T-helper 9 cell (primary cell): Measurements from ENCODE around the gene REELD1.

Source experiments
- DNase-seq: peaks from one replicate; pipeline ENCODE4 v3.0.0-alpha.2; 2020

REELD1 gene

GRCh38 chr4:146229406-146229805, 15.1 kb downstream of the REELD1 start:
- DNase-seq = no peak

- no peak for DNase-seq
Observed at GRCh38 chr4:146232131-146232722, 17.9 kb downstream of the REELD1 start.

GRCh38 chr4:146235654-146236177, 21.4 kb downstream of the REELD1 start:
- no peak for DNase-seq

DNA sequence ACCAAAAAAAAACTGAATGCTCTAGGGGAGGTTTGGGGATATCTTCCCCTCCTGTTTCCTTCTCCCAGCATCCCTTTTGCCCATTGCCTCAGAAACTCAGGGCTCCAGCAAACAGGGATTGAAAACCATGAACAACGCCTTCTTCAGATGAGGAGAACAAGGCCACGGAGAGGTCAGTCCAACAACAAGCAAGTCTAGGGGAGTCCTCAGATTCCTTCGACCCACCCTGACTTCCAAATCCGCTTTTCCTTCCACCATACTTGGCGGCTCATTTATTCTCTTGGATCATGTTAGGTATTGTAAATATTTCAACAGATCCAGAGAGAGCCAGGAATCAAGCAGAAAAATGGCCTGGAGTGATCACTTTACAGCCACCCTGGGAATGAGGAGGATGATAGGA, 21.9 kb downstream of the REELD1 start:
- no peak for DNase-seq

DNA sequence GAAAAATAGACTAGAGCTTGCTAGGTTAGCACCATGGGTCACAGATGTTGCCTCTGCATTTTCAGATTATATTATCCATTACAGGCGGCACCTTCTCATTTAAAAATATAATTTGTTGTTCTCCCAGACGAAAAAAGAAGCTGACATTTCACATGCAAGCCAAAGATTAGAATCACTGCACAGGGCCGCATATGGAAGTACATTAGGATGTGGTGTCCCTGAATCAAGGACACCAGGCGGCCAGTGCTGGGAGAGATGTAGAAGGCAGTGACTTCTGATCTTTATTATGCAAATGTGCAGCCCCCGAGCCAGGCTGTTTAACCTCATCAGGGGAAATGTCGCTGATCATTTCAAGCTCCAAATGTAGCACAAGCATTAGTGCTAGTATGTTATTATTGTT, 22.8 kb downstream of the REELD1 start:
- DNase-seq = no peak

GRCh38 chr4:146238107-146238506, 23.8 kb downstream of the REELD1 start:
- no peak for DNase-seq

DNA sequence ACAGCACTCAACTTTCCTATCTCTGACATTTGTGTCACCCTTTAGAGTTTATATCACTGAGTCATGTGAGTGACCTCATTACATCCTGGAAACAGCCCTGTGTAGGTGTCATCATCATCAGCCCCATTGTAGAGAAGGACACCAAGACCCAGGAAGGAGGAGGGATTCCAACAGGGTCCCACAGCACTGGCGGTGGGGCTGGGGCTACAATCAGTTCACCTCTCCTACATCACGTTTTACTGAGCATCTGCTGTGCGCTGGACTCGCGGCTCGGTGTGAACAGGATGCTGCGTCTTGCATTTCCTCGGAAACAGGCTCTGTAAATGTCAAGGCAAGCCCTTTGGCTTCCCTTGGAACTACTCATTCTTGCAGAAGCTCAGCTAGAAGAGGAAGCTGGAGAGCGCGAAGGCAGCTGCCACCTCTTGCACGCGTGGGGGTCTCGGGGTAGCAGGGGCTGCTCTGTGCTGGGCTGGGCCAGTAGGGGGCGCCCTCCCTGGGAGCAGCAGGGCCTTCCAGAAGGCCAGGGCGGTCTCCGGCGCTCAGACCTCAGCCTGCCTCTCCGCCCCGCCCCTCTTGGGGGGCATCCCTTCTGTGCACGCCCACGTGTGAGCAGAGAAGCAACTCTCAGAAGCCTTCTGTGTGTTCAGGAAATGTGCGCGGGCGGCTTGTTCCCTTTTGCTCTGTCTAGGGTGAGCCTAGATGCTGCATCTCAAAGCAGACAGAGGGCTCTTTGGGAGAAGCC, 29.0 kb downstream of the REELD1 start:
- peak; percentile 32 for DNase-seq

DNA sequence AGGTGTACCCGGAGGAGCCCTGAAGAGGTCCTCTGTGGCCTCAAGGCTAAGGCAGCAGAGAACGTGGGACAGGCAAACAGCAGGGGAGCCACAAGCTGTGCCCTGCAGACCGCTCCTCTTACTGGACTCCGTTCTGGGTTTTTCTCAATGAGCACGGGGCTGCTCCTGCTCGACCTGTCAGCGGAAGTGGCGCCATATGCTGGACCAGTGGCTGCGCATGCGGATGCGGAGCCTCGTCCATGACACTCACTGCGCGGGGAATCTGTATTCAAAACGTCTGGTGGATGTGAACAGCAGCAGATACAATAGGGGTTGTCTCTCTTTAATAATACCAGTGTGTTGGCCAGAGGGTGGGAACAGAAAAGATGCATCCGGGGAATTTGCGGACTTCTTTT, 29.5 kb downstream of the REELD1 start:
- no peak for DNase-seq

DNA sequence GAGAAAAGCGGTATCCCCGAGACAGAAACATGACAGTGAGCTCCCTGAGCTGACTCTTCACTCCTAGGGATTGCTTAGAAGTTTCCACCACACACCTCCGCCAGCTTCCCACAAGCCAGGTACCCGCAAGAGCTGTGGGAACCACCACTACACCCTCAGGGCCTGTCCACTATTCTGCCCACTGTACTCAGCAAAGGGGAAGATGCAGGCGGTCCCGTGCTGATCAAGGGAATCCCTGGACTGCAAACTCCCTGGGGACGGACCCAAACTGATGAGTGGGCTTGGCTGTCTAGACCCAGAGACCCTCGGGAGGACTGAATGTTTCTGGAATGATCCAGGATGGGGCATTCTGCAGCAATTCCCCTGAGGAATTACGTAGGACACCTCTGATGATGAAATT, 30.2 kb downstream of the REELD1 start:
- DNase-seq = no peak

GRCh38 chr4:146245246-146245645, 30.9 kb downstream of the REELD1 start:
- DNase-seq = no peak

DNA sequence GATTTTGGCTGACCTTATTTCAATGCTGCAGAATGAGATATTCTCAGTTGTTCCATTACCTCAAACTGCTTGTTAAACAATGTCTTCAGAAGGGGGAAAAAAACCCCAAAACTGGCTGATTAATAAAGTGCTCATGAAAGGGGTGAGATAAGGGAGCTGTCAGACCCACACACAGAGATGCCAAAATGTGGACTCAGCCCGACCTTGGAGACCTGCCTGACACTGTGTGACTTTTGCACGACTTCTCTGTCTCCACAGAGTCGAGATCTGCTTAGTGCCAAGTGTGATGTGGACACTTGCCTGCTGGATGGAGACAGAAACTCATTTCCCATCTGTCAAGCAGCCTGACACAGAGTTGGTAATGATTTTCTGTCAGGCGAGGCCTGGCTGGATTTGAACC, 31.5 kb downstream of the REELD1 start:
- DNase-seq = no peak

DNA sequence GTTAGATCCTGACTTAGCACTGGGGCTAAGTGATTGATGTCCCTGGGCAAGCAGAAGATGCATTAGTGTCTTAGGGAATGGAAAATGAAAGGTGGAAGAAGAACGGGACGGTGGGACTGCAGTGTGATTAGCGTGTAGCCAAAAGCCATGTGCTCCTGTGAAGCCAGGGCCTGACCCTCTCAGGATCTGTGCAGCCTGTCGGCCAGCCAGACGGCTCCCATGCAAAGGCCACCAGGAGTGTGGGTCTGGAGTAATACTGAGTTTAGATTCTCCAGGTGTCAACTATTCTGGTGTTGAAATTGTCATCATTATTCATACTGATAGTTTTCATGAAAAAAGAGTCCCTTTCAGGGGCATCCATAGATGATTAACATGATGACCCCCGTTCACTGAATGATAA, 32.0 kb downstream of the REELD1 start:
- no peak for DNase-seq

DNA sequence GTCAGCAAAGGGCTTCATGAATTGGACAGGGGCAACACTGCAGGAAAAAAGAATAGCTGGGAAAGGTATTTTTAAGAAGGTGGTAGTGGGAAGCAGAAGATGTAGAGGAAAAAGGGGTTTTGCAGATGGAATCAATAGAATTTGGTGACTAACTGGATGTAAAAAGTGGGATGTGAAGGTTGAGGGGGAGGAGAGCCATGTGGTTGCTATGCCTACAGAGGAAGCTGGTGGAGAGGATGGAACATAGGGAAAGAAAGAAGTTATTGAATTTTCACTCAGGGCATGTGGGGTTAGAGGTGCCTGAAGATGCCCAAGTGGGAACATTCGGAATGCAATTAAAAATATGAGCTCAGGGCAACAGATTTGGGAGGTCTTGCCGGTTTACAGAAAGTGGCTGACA, 33.0 kb downstream of the REELD1 start:
- DNase-seq = no peak

DNA sequence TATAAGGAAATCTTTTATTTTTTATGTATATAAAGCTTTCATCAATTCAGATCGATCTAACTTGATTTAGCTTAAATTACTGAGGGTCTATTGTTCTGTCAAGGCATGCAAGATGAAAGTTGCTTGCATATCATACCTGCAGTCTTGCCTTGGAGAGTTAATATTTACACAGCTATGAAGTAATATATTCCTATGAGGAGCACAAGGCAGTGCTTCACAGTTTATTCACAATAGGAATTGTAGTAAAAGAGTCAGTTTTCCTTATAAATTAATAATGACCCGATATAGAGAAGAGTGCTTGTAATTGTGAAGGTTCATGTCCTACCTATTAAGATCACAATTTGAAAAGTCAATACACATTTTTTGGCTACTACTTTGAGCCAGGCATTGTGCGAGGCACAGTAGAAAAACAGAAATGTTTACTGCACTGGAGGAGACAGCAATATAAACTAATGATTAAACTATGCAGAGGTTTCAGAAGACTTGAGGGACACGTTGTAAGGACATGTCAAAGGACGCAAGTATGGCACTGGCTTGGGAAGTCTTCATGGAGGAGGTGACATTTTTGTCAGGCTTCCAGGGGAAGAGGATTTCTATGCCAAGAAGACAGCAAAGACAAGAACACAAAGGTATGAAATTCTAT, 38.8 kb downstream of the REELD1 start:
- DNase-seq = no peak

- no peak for DNase-seq
Observed at GRCh38 chr4:146255463-146255862, 41.1 kb downstream of the REELD1 start.

DNA sequence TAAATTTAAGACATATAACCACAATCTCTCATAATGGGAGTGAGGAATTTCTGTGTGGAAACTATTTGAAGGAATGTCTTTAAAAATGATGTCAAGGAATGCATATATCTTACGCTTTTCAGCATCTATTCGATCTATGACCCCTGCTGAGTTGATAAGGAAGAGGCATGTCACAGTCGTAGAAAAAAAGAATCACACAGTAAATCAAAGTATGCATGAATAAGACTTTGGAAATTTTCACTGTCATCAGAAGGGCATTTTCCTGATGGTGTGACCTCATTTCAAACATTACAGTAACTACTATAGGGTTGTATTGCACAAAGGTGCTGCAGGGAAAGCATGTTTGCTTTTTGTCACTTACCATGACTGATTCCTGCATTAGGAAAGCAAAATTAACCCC, 41.5 kb downstream of the REELD1 start:
- no peak for DNase-seq

GRCh38 chr4:146256328-146256727, 42.0 kb downstream of the REELD1 start:
- no peak for DNase-seq

DNA sequence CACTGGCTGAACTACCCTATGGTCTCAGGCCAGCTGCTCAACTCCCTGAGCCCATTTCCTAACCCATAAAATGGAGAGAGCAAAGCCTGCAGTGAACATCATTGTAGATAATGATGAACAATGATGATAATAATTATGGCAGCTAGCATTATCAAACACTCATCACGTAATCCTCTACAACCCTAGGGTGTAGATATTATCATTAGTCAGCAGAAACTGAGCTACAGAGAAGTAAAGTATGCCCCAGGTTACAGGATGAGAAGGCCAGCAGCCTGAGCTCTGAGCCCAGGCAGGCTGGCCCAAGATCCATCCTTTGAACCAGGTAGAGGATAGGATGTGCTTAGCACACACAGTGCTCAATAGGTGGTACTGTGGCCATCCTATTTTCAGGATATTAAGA, 43.2 kb downstream of the REELD1 start:
- no peak for DNase-seq

GRCh38 chr4:146260521-146260920, 46.2 kb downstream of the REELD1 start:
- no peak for DNase-seq

GRCh38 chr4:146261041-146261440, 46.7 kb downstream of the REELD1 start:
- no peak for DNase-seq

GRCh38 chr4:146263793-146264192, 49.5 kb downstream of the REELD1 start:
- DNase-seq = no peak

DNA sequence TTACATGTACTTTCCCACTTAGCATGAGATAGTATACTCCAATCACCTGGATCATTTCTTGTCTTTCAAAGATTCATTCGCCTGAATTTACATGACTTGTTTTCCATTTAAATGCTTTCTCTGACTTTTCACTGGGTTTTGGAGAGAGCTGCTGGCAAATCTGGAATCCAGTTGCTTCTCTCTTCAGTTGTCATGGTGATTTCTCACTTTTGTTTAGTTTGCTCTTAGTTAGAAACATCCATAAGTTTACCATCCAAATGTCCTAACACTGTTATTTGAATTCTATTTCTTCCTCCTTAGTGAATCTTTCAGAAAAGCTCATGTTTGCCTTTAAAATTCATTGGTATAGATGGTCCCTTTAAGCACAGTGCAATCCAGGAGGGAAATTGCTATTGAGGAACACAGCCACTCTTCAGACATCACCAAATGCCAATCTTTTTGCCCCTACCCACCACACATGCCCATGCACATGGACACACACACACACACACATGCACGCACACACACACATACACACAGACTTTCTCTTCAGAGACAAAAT, 51.7 kb downstream of the REELD1 start:
- no peak for DNase-seq

GRCh38 chr4:146267826-146268225, 53.5 kb downstream of the REELD1 start:
- no peak for DNase-seq

- no peak for DNase-seq
Observed at GRCh38 chr4:146269228-146269653, 54.9 kb downstream of the REELD1 start.
